AG04449 (cell line): ENCODE results near the gene CEP85L.
A peak's percentile ranks its signal among the peaks of the same experiment; 100 is the strongest.

Experiments used
- CTCF ChIA-PET: fragments of 350-600 bp; formaldehyde crosslinking; extraction: SDS; loops from one replicate; lab custom pipeline; 2021; ENCODE audit warnings: antibody characterized with exemption; lab: Yijun Ruan, JAX
- POLR2A ChIA-PET: fragments of 400-600, 350-600 bp; formaldehyde crosslinking; extraction: SDS; loops from one replicate; lab custom pipeline; 2020; ENCODE audit warnings: antibody characterized with exemption, inconsistent platforms; lab: Yijun Ruan, JAX
- DNase-seq: peaks from one replicate; pipeline ENCODE4 v3.0.0-alpha.2; 2010; ENCODE audit warnings: low read depth, low spot score
- H3K4me3 ChIP-seq: 2 replicates; pipeline ENCODE4 v1.5.1; 2011; ENCODE audit warnings: low read depth, mild to moderate bottlenecking, control low read depth, low read length
- CTCF ChIP-seq: IDR thresholded peaks from one replicate; pipeline ENCODE4 v1.5.1; 2011; ENCODE audit warnings: mild to moderate bottlenecking, moderate library complexity, low read length, control low read depth, inconsistent platforms; ENCODE audit not compliant: insufficient read depth; ENCODE audit errors: missing control alignments

Gene CEP85L

GRCh38 chr6:118652051-118652615 is 742 bp upstream of the CEP85L start:
- POLR2A ChIA-PET, result interaction anchor here (0.6 kb wide), 1 partner anchor 61 kb away, joined by 3 read pairs; no protein-coding TSS in a partner anchor
- peak overlapping the region; percentile 88 for H3K4me3 ChIP-seq
- TF ChIP-seq CTCF, result no peak
- CTCF ChIA-PET, result interaction anchor here (0.8 kb wide), 1 partner anchor 15 kb away, joined by 4 read pairs; no protein-coding TSS in a partner anchor
- no peak for DNase-seq

- CTCF ChIA-PET, result interaction anchor here (0.8 kb wide), 1 partner anchor 13 kb away, joined by 4 read pairs; no protein-coding TSS in a partner anchor
- no peak for DNase-seq
- H3K4me3 ChIP-seq, result peak overlapping the region; percentile 88
- POLR2A ChIA-PET, result interaction anchor here (1.1 to 1.5 kb wide), 2 partner anchors 59 to 117 kb away, joined by 3 to 4 read pairs; no protein-coding TSS in a partner anchor
- TF ChIP-seq CTCF, result peak; percentile 24
Measured at GRCh38 chr6:118650582-118651281, 659 bp downstream of the CEP85L start.

GRCh38 chr6:118649918-118650581 is 1.3 kb downstream of the CEP85L start:
- POLR2A ChIA-PET, result interaction anchor here (1.5 kb wide), 1 partner anchor 60 kb away, joined by 4 read pairs; no protein-coding TSS in a partner anchor
- no peak for DNase-seq
- no peak for TF ChIP-seq CTCF
- H3K4me3 ChIP-seq, result peak overlapping the region; percentile 88
- CTCF ChIA-PET, result interaction anchor here (0.7 to 1.0 kb wide), 2 partner anchors 8 to 368 kb away, joined by 3 read pairs; no protein-coding TSS in a partner anchor

- TF ChIP-seq CTCF, result no peak
- peak overlapping the region; percentile 88 for H3K4me3 ChIP-seq
- POLR2A ChIA-PET, result interaction anchor here (1.5 kb wide), 1 partner anchor 61 kb away, joined by 4 read pairs; no protein-coding TSS in a partner anchor
- CTCF ChIA-PET, result interaction anchor here (1.0 kb wide), 1 partner anchor 366 kb away, joined by 3 read pairs; no protein-coding TSS in a partner anchor
- no peak for DNase-seq
Measured at GRCh38 chr6:118648866-118649554, 2.4 kb downstream of the CEP85L start.

GRCh38 chr6:118646977-118647376 is 4.4 kb downstream of the CEP85L start:
- no peak overlapping the region for H3K4me3 ChIP-seq
- no peak for DNase-seq
- no peak for TF ChIP-seq CTCF
- POLR2A ChIA-PET, result no interaction called here
- CTCF ChIA-PET, result interaction anchor here (1.2 kb wide), 1 partner anchor 129 kb away, joined by 6 read pairs; no protein-coding TSS in a partner anchor
